GM12878 (cell line): ENCODE results near the gene OR2H2. TPM values are rescaled to one million over a fixed set of nuclear protein-coding genes. Genes with fewer than 3 reads are reported as not detected.

Experiments
- CBFB ChIP-seq: IDR thresholded peaks from 2 replicates; pipeline ENCODE4 v1.6.1; 2016; ENCODE audit warnings: antibody characterized with exemption, low read depth
- CHD4 ChIP-seq: fragments of 200-600 bp; sonication (generic); IDR thresholded peaks from 2 replicates; pipeline ENCODE4 v1.6.1; 2016; ENCODE audit warnings: mild to moderate bottlenecking
- JUND ChIP-seq: IDR thresholded peaks from 2 replicates; pipeline ENCODE4 v1.6.1; 2012; ENCODE audit warnings: low read depth, mild to moderate bottlenecking, low read length, improper control_type of control experiment, moderate library complexity
- NFYA ChIP-seq: IDR thresholded peaks from 2 replicates; pipeline ENCODE4 v1.6.1; 2011; ENCODE audit warnings: low read depth, mild to moderate bottlenecking, low read length, improper control_type of control experiment, borderline replicate concordance
- POLR2AphosphoS5 ChIP-seq: IDR thresholded peaks from 2 replicates; pipeline ENCODE4 v1.6.1; 2011; ENCODE audit warnings: mild to moderate bottlenecking, low read length, inconsistent platforms
- PRDM15 ChIP-seq: fragments of 450-650 bp; formaldehyde crosslinking; IDR thresholded peaks from 2 replicates; pipeline ENCODE4 v1.4.0; 2020; ENCODE audit warnings: mild to moderate bottlenecking, moderate library complexity
- RAD21 ChIP-seq: IDR thresholded peaks from 2 replicates; pipeline ENCODE4 v1.6.1; 2011; ENCODE audit warnings: mild to moderate bottlenecking, low read depth, low read length, moderate library complexity; ENCODE audit not compliant: insufficient read depth
- YY1 ChIP-seq: IDR thresholded peaks from 2 replicates; pipeline ENCODE4 v1.6.1; 2011; ENCODE audit warnings: low read depth, mild to moderate bottlenecking, low read length
- polyA plus RNA-seq, 11 experiments: library from polyadenylated mRNA; depleted of rRNA in 4 of 11; unstranded in 6 of 11; stranded (reverse) in 5 of 11; fragments of >200 nt; fragmentation: Nextera tagmentation in 4 of 11; fragmentation: Illumina TruSeq in 1 of 11; extraction: Ambion mirVana in 4 of 11; extraction: Trizol in 1 of 11; gene quantifications; 1 replicate in 1 of 11; 2 replicates in 10 of 11; pipeline versions ENCODE4 v1.2.1 to v1.2.3, GENCODE V29; 2011 to 2016; ENCODE audit warnings: inconsistent platforms in 2 of 11, missing spikeins in 2 of 11, low read depth in 1 of 11
- total RNA-seq, 4 experiments: library from RNA; depleted of rRNA in 3 of 4; stranded (reverse); fragments of >200 nt in 3 of 4; fragmentation: Illumina TruSeq in 1 of 4; extraction: Trizol in 1 of 4; gene quantifications; 2 replicates each; pipeline versions ENCODE4 v1.2.1 to v1.2.3, GENCODE V29; 2013 to 2021
- TF ChIP-seq, protein P1 (sequence below): IDR thresholded peaks from 2 replicates; pipeline ENCODE4 v1.6.1; 2011; ENCODE audit warnings: borderline replicate concordance, low read depth, mild to moderate bottlenecking, moderate library complexity, low read length; ENCODE audit not compliant: insufficient read depth, poor library complexity, severe bottlenecking

The OR2H2 gene
- total and polyA plus RNA-seq, 10 of the 15 experiments (the other 5 are each of a cell fraction or from before 2014, with no cell fraction given): not detected

DNA sequence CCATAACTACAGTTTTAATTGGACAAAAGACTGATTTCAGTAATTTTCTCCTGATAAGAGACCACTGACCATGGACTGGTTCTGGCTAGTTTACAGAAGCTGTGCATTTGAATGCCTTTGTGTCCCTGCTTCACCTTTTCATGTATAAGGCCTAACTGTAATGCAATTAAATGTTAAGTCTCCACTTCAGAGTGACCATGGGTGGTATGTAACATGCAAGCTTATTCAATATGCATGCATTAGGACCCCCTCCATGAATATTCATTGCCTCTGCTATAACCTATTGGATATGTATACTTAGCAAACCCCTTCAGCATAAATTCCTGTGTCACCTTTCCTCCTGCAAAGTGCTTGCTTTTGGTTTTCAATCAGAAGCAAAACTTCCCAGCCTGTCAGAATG lies 27.6 kb upstream of the OR2H2 start (continued):
- TF ChIP-seq CHD4: no peak
- TF ChIP-seq YY1: no peak
- no peak for TF ChIP-seq POLR2AphosphoS5
- no peak for TF ChIP-seq NFYA
- TF ChIP-seq CBFB: no peak
- TF ChIP-seq, protein P1, sequence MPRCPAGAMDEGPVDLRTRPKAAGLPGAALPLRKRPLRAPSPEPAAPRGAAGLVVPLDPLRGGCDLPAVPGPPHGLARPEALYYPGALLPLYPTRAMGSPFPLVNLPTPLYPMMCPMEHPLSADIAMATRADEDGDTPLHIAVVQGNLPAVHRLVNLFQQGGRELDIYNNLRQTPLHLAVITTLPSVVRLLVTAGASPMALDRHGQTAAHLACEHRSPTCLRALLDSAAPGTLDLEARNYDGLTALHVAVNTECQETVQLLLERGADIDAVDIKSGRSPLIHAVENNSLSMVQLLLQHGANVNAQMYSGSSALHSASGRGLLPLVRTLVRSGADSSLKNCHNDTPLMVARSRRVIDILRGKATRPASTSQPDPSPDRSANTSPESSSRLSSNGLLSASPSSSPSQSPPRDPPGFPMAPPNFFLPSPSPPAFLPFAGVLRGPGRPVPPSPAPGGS: no peak
- no peak for TF ChIP-seq PRDM15 (CRISPR knock-in tag)
- TF ChIP-seq RAD21: no peak
- no peak for TF ChIP-seq JUND
